SH-SY5Y (cell line): ENCODE data around the gene PALM.

Source experiments
- GATA2 ChIP-seq: IDR thresholded peaks from 2 replicates; pipeline ENCODE4 v1.6.1; 2011; ENCODE audit warnings: mild to moderate bottlenecking, low read depth, low read length
- GATA3 ChIP-seq: IDR thresholded peaks from 2 replicates; pipeline ENCODE4 v1.6.1; 2011; ENCODE audit warnings: low read depth, mild to moderate bottlenecking, low read length, moderate library complexity

DNA sequence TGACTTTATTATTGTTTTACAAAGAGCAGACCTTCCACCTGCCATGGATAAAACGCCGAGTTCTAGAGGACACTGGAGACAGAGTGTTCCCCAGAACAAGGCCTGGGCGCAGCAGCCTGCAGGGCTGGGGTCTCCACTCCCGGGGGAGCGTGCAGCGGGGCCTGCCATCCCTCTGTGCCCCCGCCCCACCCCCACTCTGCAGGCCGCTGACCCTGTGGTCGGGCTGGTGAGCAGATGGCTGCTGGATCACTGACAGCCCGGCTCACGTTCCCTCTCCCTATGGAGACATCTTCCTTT lies 79.9 kb downstream of the PALM start:
- no peak for TF ChIP-seq GATA2
- no peak for TF ChIP-seq GATA3
